ENCODE data around the gene GUCY2D.
A peak's percentile ranks its signal among the peaks of the same experiment; 100 is the strongest.
"Not testable (repeated sequence)": the region's sequence is repeated elsewhere in the genome, so short reads cannot be mapped to it uniquely, and the experiment has no call there.

The GUCY2D gene

GRCh38 chr17:8019166-8019565, 16.8 kb downstream of the GUCY2D start:
- DNase-seq, result no peak

- no peak for DNase-seq
Observed at GRCh38 chr17:8019665-8020650, 17.5 kb downstream of the GUCY2D start.

GRCh38 chr17:8020776-8021564, 18.6 kb downstream of the GUCY2D start:
- no peak for DNase-seq

GRCh38 chr17:8021565-8022359, 19.3 kb downstream of the GUCY2D start:
- no peak for DNase-seq

DNA sequence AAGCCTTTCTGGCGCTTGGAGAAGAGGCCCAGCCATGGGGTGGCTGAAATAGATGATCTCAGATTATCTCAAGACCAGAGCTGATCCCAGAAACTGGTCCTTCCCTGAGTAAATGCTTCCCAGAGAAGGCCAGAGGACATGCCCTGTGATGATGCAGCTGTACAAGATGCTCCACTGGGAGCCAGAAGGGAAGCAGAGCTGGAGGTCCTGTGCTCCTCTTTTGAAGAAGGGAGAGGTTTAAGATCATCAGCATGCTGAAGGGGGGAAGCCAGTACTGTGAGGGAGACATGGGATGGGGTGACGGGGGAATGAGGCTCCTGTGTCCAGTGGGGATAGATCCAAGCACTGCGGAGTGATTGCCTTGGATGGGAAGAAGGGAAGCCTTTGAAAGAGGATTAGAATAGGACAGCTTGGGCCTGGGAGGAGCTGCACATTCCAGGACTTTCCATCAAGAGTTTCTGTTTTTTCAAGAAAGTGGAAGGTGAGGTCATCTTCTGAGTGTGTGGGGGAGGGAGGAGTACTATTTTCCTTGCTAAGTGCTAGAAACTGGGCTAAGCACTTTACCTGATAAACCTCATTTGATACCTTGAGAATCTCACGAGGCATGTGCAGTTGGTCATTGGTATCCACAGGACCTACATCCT, 20.1 kb downstream of the GUCY2D start:
- DNase-seq, result no peak

DNA sequence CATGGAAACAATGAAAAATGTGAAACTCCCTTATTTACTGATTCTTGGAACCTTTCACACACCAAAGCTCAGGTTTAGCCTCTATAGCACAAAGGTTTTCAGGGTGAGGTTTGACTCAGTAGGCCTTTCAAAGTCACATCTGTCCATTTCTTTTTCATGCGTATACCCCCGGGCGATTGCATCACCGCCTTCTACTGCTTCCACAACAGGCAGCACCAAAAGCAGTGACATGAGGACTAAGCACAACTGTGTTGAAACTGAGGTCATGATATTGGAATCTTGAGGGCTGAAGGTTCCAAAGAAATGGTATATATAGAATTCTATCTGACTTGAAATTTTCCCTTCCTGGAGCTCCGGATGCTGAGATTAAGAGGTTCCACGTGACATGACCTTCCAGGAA, 21.7 kb downstream of the GUCY2D start:
- DNase-seq, result not testable (repeated sequence)

GRCh38 chr17:8025176-8025911, 22.9 kb downstream of the GUCY2D start:
- no peak for DNase-seq

- DNase-seq, result no peak
Observed at GRCh38 chr17:8029121-8029520, 26.7 kb downstream of the GUCY2D start.

- no peak for DNase-seq
Observed at GRCh38 chr17:8031261-8031661, 28.8 kb downstream of the GUCY2D start.

DNA sequence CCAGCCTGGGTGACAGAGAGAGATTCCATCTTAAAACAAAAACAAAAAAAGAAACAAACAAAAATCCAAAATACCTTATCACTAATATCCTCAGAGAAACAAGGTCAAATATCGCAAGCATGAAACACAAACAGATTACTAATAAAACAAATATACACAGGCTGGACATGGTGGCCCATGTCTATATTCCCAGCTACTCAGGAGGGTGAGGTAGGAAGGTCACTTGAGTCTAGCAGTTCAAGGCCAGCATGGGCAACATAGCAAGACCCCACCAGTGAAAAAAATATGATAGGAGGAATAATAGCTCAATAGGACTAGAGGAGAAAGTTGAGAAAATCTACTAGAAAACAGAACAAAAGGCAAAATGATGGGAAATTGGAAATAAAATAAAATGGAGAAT, 29.5 kb downstream of the GUCY2D start:
- no peak for DNase-seq

DNA sequence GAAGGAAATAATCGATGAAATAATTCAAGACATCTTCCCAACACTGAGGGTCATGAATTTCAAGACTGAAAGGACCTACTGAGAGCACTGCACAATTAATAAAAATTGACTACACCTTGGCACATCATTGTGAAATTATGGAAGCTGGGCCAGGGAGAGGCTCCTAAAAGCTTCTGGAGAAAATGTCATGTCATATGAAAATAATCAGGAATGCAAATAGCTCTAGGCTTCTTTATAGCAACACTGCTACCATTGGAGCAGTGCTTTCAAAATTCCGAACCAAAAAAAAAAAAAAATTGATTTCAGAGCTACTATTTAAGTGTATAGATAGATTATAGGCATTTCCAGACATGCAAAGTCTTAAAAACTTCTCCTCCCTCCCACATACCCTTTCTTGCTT, 30.0 kb downstream of the GUCY2D start:
- DNase-seq, result no peak

DNA sequence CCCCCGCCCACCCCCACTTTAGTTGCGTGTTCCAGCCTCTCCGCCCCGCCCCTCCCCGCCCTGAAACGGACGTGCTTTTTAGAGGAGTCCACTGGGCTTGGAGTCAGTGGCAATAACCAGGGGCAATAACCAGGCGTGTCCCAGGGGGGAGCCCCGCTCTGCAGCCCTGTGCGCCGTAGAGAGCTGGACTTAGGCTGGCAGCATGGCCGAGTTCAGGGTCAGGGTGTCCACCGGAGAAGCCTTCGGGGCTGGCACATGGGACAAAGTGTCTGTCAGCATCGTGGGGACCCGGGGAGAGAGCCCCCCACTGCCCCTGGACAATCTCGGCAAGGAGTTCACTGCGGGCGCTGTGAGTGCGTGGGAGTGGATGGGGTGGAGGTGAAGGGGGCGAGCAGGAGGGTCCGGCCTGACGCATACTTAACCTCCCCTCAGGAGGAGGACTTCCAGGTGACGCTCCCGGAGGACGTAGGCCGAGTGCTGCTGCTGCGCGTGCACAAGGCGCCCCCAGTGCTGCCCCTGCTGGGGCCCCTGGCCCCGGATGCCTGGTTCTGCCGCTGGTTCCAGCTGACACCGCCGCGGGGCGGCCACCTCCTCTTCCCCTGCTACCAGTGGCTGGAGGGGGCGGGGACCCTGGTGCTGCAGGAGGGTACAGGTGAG, 36.7 kb downstream of the GUCY2D start, which contains the start of gene ALOX15B:
Gene ALOX15B (plus strand): TSS at position 106 of the 657 bp plus-strand sequence. CDS start 97 bp downstream, at position 203.
- DNase-seq, result no peak

DNA sequence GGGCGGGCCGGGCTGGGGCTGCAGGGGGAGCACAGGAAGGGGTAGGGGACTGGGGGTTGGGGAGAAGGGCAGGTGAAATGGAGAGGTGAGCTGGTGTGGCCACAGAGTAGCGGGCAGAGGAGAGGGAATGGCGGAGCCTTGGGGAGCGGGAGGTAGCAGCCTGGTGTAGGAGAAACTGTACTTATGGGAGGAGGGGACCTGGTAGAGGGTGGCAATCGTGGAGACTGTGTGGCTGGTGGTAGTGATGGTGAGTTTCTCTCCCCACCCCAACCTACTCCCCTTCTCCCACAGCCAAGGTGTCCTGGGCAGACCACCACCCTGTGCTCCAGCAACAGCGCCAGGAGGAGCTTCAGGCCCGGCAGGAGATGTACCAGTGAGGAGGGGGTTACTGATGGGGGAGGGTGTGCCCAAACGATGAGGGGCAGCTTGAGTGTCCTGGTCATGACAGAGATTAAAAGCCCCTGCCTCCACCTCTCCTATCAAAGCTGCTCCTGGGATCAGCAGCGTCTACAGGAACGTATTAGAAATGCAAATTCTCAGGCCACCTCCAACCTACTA, 37.3 kb downstream of the GUCY2D start:
- DNase-seq, result no peak

GRCh38 chr17:8041249-8041928, 39.0 kb downstream of the GUCY2D start:
- peak; percentile 57 for DNase-seq

- DNase-seq, result no peak
Observed at GRCh38 chr17:8041979-8042378, 39.6 kb downstream of the GUCY2D start.

- no peak for DNase-seq
Observed at GRCh38 chr17:8044819-8045810, 42.7 kb downstream of the GUCY2D start.

GRCh38 chr17:8046306-8046928, 44.0 kb downstream of the GUCY2D start:
- DNase-seq, result no peak

Measured in RPMI8226 (cell line).